Endometrial microvascular endothelial cells (primary cell): Measurements from ENCODE around the gene LGALS9B. TPM values are rescaled to one million over a fixed set of nuclear protein-coding genes. Genes with fewer than 3 reads are reported as not detected.
"Not testable (repeated sequence)": the region's sequence is repeated elsewhere in the genome, so short reads cannot be mapped to it uniquely, and the experiment has no call there.

Experiments
- in situ Hi-C: cut with HindIII; loops from 2 replicates; pipeline ENCODE4 v1.10.0; 2017; ENCODE audit warnings: low sequenced_read_pairs, low pct_unique_long_range_greater_than_20kb; ENCODE audit errors: inconsistent ontology term
- total RNA-seq: library from RNA; depleted of rRNA; stranded (reverse); fragments of >200 nt; gene quantifications from one replicate; pipeline ENCODE4 v1.2.3, GENCODE V29; 2015; ENCODE audit errors: inconsistent ontology term

LGALS9B gene
- total RNA-seq, 1 donor from 2014 or later: not detected

DNA sequence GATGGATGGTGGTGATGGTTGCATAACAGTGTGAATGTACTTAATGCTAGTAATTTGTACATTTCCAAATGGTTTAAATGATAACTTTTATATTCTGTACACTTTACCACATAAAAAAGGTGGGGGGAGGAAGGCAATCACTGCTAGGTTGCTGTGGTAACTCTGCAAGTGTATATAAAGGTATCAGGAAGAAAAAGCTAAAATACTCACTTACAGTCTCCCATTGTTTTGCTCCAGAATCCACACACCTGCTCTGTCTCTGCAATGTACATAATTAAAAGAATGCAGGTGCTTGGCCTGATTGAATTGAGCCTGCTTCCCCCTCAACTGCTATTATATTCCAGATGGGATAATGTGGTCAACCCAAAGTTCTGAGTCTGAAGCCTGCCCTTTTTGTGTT lies 6.7 kb upstream of the LGALS9B start:
- in situ Hi-C loops: not testable (repeated sequence)

DNA sequence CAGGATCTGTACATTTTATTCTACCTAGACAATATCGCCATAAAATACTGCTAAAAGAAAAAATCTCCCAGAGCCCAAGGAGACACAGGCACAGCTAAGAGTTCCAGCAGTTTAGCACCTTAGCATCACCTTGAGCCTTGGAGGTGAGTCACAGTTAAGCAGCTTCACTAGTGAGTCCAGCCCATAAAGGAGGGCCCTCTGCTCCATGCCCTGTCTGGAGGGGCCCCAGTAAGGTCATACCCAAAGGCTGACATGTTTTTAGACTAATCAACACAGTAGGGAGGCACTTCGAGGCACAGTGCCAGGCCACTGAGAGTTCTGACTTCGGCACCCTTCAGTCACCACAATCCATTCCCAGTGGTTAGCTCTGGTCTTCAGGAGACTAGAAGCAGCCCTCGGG lies 2.6 kb upstream of the LGALS9B start:
- in situ Hi-C loops: not testable (repeated sequence)

GRCh38 chr17:20469107-20469506 lies 1.8 kb upstream of the LGALS9B start:
- in situ Hi-C loops: not testable (repeated sequence)

GRCh38 chr17:20466999-20467398 lies 340 bp downstream of the LGALS9B start:
- in situ Hi-C loops: not testable (repeated sequence)

- in situ Hi-C loops: not testable (repeated sequence)
Observed at GRCh38 chr17:20466553-20466952, 786 bp downstream of the LGALS9B start.

DNA sequence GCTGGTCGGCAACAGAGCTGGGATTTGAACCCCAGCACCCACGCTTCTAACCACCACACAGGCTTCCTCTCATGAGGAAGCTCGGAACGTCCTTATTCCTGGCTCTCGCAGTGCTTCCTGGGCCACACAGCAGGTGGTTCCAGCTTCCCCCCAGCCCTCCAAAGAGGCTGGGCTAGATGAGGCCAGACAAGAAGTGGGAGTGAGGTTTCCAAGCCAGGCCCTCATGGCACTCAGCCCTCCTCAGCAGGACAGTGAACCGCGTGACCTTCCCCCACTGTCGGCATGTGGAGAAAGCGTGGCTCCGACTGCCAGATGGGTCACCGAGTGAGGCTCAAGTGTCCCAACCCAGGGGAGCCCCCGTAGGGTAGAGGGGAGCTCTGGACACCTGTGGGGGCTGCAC lies 1.8 kb downstream of the LGALS9B start:
- in situ Hi-C loops: not testable (repeated sequence)

DNA sequence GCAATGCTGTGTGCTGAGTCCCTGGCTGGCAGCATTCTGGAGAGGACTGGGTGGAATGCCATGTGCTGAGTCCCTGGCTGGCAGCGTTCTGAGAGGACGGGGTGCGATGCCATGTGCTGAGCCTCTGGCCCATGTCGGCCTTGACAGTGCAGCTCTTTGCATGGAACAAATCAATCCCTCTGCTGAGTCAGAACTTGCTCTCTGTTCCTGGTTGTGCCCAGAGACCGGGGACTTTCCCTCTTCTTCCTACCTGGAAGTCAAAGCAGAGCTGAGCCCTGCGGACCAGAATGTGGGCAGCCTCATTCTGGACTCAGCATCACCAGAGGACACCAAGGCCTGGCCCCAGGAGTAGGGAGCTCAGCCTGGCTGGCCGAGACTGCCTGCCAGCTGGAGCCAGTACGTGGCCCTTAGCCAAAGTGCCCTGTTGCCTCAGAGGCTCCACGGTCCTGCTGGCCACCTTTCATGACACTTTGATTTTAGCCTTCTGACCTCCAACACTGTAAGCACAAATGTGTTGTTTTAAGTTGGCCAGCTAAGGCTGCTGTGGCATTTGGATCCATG lies 2.4 kb downstream of the LGALS9B start:
- in situ Hi-C loops: not testable (repeated sequence)

DNA sequence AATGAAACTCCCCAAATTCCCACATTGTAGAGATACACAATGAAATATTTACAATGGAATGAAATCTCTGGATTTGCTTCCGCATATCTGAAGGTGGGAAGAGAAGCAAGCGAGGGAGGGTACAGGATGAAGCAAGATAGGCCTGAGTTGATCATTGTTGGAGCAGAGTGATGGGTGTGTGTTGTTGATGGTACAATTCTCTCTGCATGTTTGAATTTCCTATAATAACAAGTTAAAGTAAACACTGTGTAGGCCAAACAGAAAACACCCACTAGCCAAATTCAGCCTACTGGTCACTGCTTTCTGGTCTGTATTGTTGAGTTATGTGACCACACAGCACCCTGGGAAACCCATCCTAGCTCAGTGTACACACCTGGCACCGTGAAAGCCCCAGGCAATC lies 5.2 kb downstream of the LGALS9B start:
- in situ Hi-C loops: not testable (repeated sequence)

GRCh38 chr17:20457848-20458381 lies 9.4 kb downstream of the LGALS9B start:
- in situ Hi-C loops: not testable (repeated sequence)

GRCh38 chr17:20455106-20455505 lies 12.2 kb downstream of the LGALS9B start:
- in situ Hi-C loops: not testable (repeated sequence)

DNA sequence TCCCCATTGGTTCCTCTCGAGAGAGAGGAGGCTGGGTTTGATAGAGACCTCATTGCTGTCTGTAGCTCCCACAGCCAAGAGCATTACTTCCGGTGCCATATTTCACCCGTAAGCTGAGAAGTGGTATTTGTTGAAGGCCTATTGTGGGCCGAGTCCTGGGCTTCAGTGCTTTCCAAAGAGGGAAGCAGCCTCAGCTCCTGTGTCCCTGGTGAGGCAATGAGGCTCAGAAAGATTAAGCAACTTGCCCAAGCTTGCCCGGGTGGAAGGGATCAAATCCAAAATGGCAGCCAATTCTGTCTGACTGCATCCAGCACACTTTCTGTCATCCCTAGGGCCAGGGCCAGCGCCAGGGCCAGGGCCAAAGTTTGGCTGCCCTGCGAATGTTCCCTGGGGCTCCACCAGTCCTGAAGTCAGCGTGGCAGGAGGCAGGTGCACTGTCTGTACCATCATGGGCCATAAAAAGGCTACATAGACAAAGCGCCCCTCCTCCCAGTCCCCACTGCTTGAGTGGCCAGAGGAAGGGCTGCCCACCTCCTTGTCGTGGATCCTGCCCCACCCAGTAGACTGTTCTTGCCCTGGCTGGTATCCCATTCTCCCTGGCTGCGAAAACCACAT lies 13.4 kb downstream of the LGALS9B start:
- in situ Hi-C loops: not testable (repeated sequence)

DNA sequence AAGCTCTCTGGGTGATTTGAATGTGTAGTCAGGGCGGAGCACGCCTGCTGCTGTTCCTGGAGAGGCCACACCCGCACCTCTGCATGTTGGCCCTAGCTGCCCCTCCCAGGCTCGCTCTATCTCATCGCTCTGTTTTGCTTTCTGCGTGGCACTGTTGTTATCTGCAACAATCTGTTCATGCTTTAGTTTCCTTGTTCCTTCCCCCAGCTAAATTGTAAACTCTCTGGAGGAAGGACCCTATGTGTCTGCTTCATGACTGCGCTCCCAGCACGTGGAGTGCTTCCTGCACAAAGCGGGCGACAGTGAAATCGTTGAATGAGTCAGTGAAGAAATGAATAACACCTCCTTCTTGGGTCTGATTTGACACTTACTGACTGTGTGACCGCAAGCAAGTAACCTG lies 16.5 kb downstream of the LGALS9B start:
- in situ Hi-C loops: not testable (repeated sequence)

- in situ Hi-C loops: not testable (repeated sequence)
Observed at GRCh38 chr17:20447534-20448321, 19.6 kb downstream of the LGALS9B start.

GRCh38 chr17:20446895-20447294 lies 20.4 kb downstream of the LGALS9B start:
- in situ Hi-C loops: not testable (repeated sequence)

DNA sequence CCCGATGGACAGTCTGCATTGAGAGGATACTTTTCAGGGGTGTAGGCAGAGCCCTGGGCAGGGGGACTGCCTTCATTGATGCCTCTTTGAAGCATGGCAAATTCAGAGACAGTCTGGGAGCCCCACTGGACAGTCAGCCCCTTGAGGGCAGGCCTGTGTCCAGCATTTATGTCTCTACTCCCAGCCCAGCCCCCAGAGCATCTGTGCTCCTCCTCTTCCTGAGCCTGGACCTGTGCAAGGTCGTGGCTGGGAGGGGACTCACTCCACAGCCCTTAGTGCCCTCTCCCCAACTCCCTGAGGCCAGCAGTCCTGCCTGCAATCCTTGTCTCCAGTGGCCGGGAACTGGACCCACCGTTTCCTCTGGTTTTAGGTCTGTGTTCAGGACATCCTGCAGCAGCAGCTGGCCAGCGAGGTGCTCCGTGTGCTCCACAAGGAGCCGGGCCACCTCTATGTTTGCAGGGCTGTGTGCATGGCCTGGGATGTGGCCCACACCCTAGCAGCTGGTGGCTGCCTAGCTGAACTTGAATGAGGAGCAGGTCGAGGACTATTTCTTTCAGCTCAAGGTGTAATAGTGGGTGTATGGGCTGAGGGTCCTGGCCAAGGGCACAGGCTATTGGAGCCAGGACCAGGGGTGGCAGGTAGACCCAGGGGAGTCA lies 22.6 kb downstream of the LGALS9B start:
- in situ Hi-C loops: not testable (repeated sequence)

DNA sequence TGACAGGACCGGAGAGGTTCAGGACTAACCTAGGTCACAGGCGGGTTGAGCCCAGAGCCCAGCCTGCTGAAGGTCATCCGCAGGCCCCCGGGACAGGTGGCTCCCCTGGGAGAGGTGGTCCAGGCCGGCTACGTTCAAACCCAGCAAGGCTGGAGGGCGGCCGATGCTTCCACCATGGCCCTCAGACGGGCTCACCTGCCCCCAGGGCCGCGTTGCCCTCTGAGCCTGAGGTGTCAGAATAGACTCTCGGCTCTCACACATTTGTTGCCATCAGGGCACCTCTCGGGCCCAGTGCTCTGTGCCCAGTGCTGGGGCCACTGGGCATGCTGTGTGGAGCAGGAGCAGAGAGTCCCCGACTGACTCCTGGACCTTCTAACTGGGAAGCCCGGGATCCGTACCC lies 23.2 kb downstream of the LGALS9B start:
- in situ Hi-C loops: not testable (repeated sequence)

- in situ Hi-C loops: not testable (repeated sequence)
Observed at GRCh38 chr17:20443632-20444031, 23.7 kb downstream of the LGALS9B start.

- in situ Hi-C loops: not testable (repeated sequence)
Observed at GRCh38 chr17:20440665-20441064, 26.7 kb downstream of the LGALS9B start.

- in situ Hi-C loops: not testable (repeated sequence)
Observed at GRCh38 chr17:20435166-20435565, 32.2 kb downstream of the LGALS9B start.
